GM12892 (cell line): Measurements from ENCODE around the gene C19orf67.

Experiments used
- DNase-seq: peaks from one replicate; pipeline ENCODE4 v3.0.0; 2011; ENCODE audit not compliant: insufficient read length
- FAIRE-seq: peaks from 2 replicates; lab custom pipeline; 2011; peaks lifted over from hg19 to GRCh38; lab: Jason Lieb, UNC
- POLR2A ChIP-seq: IDR thresholded peaks from 2 replicates; pipeline ENCODE4 v1.6.1; 2011; ENCODE audit warnings: low read depth, low read length, control low read depth
- POLR2AphosphoS5 ChIP-seq: IDR thresholded peaks from 2 replicates; pipeline ENCODE4 v1.6.1; 2011; ENCODE audit warnings: low read depth, low read length, control low read depth
- TAF1 ChIP-seq: IDR thresholded peaks from 2 replicates; pipeline ENCODE4 v1.6.1; 2011; ENCODE audit warnings: low read depth, mild to moderate bottlenecking, control low read depth, low read length, borderline replicate concordance

Gene C19orf67

GRCh38 chr19:14116918-14117578 lies 31.5 kb upstream of the C19orf67 start:
- FAIRE-seq (no peak), DNase-seq (no peak)
- TF ChIP-seq POLR2A (no peak), POLR2AphosphoS5 (no peak), TAF1 (no peak)

DNA sequence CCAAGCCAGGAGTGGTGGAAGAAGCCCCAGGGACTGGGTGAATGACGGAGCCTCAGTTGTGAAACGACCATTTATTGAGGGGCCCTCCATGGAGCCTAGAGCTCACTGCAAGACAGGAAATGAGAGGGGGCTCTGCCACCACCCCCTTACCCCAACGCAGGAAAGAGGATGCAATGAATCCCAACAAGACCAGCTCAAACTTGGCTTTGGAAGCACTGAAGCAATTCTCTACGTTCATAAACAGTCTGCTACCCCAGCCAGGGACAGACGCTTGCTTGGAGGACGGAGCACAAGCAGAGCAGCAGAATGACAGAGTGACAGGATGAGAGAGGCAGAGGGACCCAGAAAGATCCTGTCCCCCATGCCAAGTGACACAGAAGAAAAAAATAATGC lies 30.9 kb upstream of the C19orf67 start:
- no peak for DNase-seq
- no peak for FAIRE-seq
- TF ChIP-seq POLR2AphosphoS5, result no peak
- TF ChIP-seq POLR2A, result no peak
- TF ChIP-seq TAF1, result no peak

DNA sequence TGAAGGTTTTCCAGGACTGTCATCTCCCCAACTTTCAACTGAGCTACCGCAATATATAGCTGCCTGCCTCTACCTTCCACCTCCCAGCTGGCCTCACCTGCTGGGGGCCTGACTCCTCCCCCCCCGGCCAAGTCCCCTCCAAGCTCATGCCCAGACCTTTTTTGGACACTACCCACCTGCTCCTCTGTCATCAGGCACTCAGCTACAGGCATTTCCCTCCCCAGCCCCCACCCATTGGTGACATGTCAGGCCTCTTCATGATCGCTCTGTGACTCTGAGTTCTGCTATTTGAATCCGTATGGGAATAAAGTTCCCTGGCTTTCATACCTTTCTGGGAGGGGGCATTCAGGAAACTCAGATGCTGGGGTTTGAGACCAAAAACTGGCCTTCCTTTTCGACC lies 30.2 kb upstream of the C19orf67 start:
- no peak for TF ChIP-seq POLR2A
- no peak for TF ChIP-seq TAF1
- TF ChIP-seq POLR2AphosphoS5, result no peak
- DNase-seq, result no peak
- FAIRE-seq, result no peak

- no peak for FAIRE-seq
- TF ChIP-seq TAF1 (no peak), POLR2A (no peak), POLR2AphosphoS5 (no peak)
- no peak for DNase-seq
Measured at GRCh38 chr19:14114854-14115253, 29.3 kb upstream of the C19orf67 start.

- no peak for FAIRE-seq
- no peak for DNase-seq
- no peak for TF ChIP-seq POLR2A
- TF ChIP-seq TAF1, result no peak
- TF ChIP-seq POLR2AphosphoS5, result no peak
Measured at GRCh38 chr19:14114439-14114838, 28.9 kb upstream of the C19orf67 start.

GRCh38 chr19:14113762-14114414 lies 28.3 kb upstream of the C19orf67 start:
- DNase-seq (no peak), FAIRE-seq (no peak)
- no peak for TF ChIP-seq POLR2AphosphoS5
- no peak for TF ChIP-seq TAF1
- TF ChIP-seq POLR2A, result no peak

GRCh38 chr19:14112809-14113385 lies 27.3 kb upstream of the C19orf67 start:
- DNase-seq (no peak), FAIRE-seq (no peak)
- TF ChIP-seq TAF1, result no peak
- no peak for TF ChIP-seq POLR2AphosphoS5
- TF ChIP-seq POLR2A, result no peak

DNA sequence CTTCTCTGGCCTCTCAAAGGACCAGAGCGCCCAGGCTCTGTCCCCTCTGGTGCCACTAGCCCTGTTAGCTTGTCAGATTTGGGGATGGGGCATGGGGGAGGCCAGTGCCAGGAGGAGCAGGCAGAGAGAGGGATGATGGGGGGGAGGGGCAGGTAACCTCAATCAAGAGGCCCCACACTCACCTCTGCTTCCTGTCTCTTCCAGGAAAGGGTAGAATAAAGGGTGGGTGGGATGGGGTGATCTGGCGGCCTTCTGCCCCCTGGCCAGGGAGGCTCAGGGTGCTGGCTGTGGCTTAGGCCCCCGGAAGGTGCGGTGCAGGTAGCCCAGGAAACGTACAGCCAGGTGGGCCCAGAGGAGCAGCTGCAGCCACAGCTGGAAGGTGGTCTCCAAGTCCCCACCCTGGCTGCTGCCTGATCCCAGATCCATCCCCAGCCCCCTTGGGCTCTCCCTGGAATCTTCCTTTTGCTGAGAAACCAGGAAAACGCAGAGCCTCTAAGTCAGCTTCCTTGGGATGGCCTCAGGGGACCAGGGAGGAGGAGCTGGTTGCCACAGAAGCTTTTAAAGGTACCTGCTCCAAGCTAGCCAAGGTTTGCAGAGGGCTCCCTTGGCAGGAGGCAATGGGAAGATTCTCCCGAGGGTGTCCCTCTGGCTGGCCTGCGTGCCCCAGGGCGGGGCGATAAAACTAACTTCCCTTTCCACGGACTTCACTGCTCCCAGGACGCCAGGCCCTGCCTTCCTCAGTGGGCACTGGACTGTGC lies 26.6 kb upstream of the C19orf67 start:
- DNase-seq, result no peak
- FAIRE-seq, result no peak
- TF ChIP-seq TAF1 (no peak), POLR2A (no peak), POLR2AphosphoS5 (no peak)

DNA sequence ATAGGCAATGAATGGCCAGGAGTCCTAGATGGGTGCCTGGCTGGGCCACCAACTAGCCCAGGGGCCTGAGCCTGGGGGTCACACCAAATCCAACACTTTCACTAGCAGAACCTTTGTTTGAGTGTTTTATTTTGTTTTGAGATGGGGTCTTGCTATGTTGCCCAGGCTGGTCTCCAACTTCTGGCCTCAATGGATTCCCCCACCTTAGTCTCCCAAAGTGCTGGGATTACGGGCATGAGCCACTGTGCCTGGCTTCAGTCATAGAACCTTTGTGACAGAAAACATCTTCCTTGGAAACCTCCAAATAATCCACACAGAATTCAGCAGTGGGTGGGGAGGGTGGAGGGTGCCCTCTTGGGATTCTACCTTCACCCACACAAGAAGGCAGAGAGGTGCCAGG lies 25.9 kb upstream of the C19orf67 start:
- FAIRE-seq, result no peak
- no peak for DNase-seq

DNA sequence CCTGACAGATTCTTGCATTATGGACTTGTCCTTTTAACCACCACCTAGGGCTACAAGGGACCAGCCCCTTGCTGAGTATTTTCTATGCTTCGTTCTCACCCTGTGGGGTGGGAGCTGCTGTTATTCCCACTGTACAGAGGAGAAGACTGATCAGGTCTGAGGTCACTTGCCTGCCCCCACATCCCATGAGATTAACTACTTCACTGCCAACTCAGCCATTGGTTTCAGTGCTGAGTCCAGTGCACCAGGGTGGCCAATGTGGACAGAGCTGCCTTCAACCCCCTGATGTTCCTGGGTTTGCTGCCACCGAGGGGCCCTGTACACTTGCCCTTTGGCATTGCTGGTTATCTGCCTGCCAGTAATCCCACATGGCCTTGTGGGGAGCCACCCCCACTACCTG lies 25.1 kb upstream of the C19orf67 start:
- TF ChIP-seq POLR2A (no peak), POLR2AphosphoS5 (no peak), TAF1 (no peak)
- no peak for DNase-seq
- FAIRE-seq, result no peak

More for the DNA sequence above, 25.9 kb upstream of the C19orf67 start:
- TF ChIP-seq POLR2AphosphoS5 (no peak), POLR2A (no peak), TAF1 (no peak)

- DNase-seq (no peak), FAIRE-seq (no peak)
- TF ChIP-seq POLR2AphosphoS5 (no peak), POLR2A (no peak), TAF1 (no peak)
Measured at GRCh38 chr19:14107581-14108461, 22.2 kb upstream of the C19orf67 start.
